GM18517 (cell line): ENCODE results near the gene TMIGD3.
"Not testable (repeated sequence)": the region's sequence is repeated elsewhere in the genome, so short reads cannot be mapped to it uniquely, and the experiment has no call there.

Experiments used
- ATAC-seq: cut with Tn5 transposase; IDR thresholded peaks from one replicate; pipeline ENCODE4 v1.9.1; 2021; ENCODE audit warnings: mild to moderate bottlenecking, moderate library complexity; ENCODE audit not compliant: unreplicated experiment

TMIGD3 gene

GRCh38 chr1:111503585-111504060, at the start of gene TMIGD3, which contains the start of gene ADORA3:
Gene TMIGD3 (minus strand): TSS chr1:111503633. CDS start chr1:111503354, 279 bp downstream.
Gene ADORA3 (minus strand): TSS chr1:111503633. CDS start chr1:111503354, 279 bp downstream.
- ATAC-seq: no peak

GRCh38 chr1:111553196-111553595, 49.8 kb upstream of the TMIGD3 start:
- no peak for ATAC-seq

GRCh38 chr1:111552587-111552986, 49.2 kb upstream of the TMIGD3 start:
- ATAC-seq: no peak

- ATAC-seq: no peak
Observed at GRCh38 chr1:111551623-111552411, 48.4 kb upstream of the TMIGD3 start.

GRCh38 chr1:111547786-111548185, 44.4 kb upstream of the TMIGD3 start:
- not testable (repeated sequence) for ATAC-seq

GRCh38 chr1:111542187-111542586, 38.8 kb upstream of the TMIGD3 start:
- no peak for ATAC-seq

GRCh38 chr1:111541721-111542120, 38.3 kb upstream of the TMIGD3 start:
- no peak for ATAC-seq

GRCh38 chr1:111540928-111541327, 37.5 kb upstream of the TMIGD3 start:
- ATAC-seq: no peak

- ATAC-seq: no peak
Observed at GRCh38 chr1:111538343-111539025, 35.1 kb upstream of the TMIGD3 start.

- ATAC-seq: no peak
Observed at GRCh38 chr1:111535256-111536191, 32.1 kb upstream of the TMIGD3 start.

GRCh38 chr1:111520053-111520452, 16.6 kb upstream of the TMIGD3 start:
- ATAC-seq: no peak

- no peak for ATAC-seq
Observed at GRCh38 chr1:111517469-111518225, 14.2 kb upstream of the TMIGD3 start.

GRCh38 chr1:111516005-111516535, 12.6 kb upstream of the TMIGD3 start:
- no peak for ATAC-seq

- no peak for ATAC-seq
Observed at GRCh38 chr1:111515291-111516004, 12.0 kb upstream of the TMIGD3 start.

GRCh38 chr1:111513410-111514020, 10.1 kb upstream of the TMIGD3 start:
- ATAC-seq: no peak

GRCh38 chr1:111512931-111513330, 9.5 kb upstream of the TMIGD3 start:
- no peak for ATAC-seq

GRCh38 chr1:111512132-111512889, 8.9 kb upstream of the TMIGD3 start:
- ATAC-seq: no peak

- ATAC-seq: no peak
Observed at GRCh38 chr1:111511370-111511769, 7.9 kb upstream of the TMIGD3 start.
